Measurements from ENCODE around the gene ZBP1.

ZBP1 gene, protein sequence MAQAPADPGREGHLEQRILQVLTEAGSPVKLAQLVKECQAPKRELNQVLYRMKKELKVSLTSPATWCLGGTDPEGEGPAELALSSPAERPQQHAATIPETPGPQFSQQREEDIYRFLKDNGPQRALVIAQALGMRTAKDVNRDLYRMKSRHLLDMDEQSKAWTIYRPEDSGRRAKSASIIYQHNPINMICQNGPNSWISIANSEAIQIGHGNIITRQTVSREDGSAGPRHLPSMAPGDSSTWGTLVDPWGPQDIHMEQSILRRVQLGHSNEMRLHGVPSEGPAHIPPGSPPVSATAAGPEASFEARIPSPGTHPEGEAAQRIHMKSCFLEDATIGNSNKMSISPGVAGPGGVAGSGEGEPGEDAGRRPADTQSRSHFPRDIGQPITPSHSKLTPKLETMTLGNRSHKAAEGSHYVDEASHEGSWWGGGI

GRCh38 chr20:57620274-57620990 is at the start of gene ZBP1:
TSS of gene ZBP1 (minus strand) at chr20:57620426. CDS start at chr20:57620295, 131 bp downstream.
- no peak for DNase-seq

DNA sequence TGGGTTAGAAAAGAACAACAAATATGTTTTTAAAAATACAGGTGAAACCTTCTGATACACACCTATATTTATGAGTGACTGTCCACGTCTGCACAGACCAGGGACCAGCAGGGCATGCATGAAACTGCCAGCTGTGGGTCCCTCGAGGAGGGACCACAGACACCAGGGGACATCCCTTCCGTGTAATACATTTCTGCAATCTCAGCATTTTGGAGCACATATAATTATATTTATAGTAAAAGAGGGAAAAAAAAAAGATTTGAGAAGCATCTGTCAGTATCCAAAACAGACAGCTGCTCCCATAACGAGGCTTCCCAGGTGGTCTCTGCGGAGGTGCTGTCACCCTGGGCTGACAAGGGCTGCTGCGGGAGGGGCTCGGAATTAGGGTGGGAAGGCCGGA is 49.4 kb upstream of the ZBP1 start:
- DNase-seq = no peak

GRCh38 chr20:57667924-57668782 is 47.9 kb upstream of the ZBP1 start:
- no peak for DNase-seq

- DNase-seq = no peak
Measured at GRCh38 chr20:57667388-57667787, 47.2 kb upstream of the ZBP1 start.

- no peak for DNase-seq
Measured at GRCh38 chr20:57666834-57667157, 46.6 kb upstream of the ZBP1 start.

GRCh38 chr20:57666106-57666833 is 46.0 kb upstream of the ZBP1 start:
- no peak for DNase-seq

DNA sequence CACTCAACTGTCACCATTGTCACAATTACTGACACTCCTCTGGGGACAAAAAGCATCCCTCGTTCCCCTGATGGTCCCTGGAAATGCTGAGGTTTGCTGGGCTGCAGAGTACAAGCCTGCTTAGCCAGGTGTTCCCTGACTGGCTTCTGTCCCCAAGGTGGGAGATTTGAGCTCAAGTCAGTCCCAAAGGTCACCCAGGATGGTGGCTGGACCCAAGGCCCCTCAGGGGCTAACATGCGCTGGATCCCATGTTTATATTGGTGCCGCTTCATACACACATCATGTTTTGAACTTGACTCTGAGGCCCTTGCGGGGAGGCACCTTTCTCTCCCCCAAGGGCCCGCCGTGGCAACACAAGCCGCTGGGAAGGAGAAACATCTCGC is 45.4 kb upstream of the ZBP1 start:
- no peak for DNase-seq

DNA sequence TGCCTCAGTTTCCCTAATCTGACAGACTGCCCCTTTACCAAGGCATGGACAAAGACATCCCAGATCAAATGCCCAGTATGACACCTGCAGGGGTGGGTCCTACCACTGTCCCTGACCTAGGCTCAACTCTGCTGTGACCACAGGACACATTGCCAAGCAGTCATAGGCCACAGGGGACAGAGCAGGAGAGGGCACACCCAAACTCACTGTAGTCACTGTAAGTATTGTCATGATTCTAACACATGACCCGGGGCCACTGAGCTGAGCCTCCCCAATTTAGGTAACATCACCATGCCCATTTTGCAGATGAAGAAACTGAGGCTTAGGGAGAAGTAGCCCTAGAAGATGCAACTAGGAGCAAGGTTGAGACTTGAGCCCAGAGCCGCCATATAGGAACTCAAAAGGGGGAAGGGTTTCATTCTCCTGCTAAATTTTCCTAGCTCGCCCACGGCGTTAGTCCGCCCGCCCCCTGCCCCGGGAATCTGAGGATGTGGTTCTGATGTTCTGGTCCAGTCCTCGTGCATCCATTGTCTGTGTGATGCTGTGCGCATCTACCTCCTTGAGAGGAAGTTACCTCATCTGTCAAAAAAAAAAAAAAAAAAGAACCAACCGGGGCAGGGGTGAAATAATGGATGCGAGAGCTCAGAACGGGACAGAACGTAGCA is 44.8 kb upstream of the ZBP1 start:
- no peak for DNase-seq

DNA sequence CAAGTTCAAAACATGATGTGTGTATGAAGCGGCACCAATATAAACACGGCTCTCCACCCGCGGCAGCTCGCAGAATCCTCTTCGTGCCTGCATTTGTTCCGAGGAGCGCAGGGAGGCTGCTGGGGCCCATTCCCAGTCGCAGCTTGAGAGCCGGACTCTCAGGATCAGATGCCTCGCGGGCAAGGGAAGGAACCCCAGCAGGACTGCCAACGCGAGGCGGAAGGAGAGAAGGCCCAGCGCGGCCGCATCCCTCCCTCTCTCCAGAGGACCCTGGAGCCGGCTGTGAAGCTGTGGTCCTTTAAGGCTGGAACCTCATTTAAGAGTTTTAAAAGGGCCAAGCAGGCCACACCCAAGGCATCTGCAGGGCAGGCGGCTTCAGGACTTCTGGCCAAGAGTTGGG is 44.2 kb upstream of the ZBP1 start:
- DNase-seq = no peak

- DNase-seq = no peak
Measured at GRCh38 chr20:57663681-57664451, 43.6 kb upstream of the ZBP1 start.

- DNase-seq = no peak
Measured at GRCh38 chr20:57663241-57663640, 43.0 kb upstream of the ZBP1 start.

DNA sequence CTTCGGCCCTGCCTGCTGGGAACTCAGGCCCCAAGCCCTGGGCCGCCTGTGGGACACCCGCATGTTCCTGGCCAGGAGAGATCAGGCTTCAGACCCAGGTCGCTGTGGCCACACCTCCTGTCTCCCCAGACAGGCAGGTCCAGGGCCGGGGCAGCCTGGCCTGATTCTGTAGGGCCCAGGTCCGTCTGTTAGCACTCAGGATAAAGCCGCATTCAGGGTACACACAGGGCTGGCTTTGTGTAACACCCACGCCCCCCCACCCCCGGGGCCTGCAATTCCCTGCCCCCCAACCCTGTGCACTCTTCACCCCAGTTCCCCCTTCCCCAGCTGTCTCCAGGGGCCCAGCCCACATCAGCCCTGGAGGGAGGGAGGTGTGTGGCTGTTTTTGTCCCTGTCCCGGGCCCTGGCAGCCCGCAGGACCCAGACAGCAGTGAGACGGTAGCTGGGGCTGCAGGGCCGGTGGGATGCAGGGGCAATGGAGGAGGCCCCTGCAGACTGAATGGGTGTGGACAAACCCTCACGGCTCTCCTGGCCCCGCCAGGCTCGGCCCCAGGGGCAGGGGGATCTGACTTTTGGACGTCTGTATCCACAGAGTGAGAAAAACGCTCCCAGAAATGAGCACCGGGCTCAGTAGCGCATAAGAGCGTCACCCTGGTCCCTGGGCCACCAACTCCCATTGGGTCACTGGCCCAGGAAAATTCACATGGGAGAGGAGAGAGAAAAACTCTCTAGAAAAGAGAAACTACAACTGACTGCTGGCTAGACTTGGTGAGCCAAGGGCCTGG is 42.4 kb upstream of the ZBP1 start:
- DNase-seq = no peak

DNA sequence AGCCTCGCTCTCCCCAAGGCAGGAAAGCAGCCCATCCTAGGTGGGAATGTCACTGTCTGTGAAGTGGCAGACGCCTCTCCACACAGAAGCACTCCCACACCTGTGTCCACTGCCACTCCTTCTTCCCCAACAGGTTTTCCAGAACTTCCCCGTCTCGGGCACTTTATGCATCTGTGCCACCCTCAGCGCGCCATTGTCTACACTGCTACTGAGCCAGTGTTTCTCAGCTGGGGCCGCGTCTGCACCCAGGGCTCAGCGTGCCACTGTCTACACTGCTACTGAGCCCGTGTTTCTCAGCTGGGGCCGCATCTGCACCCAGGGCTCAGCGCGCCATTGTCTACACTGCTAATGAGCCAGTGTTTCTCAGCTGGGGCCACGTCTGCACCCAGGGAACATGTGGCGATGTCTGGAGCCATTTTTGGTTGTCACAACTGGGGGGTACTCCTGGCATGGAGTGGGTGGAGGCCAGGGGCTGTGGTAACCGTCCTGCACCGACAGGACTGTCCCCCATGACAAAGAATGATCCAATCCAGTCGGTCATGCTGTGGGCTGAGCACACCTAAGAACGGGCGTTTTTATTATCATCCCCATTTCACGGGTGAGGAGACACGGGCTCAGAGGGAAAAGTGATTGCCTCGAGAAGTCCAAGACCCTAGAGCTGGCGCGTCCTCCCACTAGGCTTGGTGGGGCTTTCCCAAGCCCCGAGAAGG is 41.7 kb upstream of the ZBP1 start:
- DNase-seq = no peak

- no peak for DNase-seq
Measured at GRCh38 chr20:57660922-57661745, 40.9 kb upstream of the ZBP1 start.

GRCh38 chr20:57660181-57660921 is 40.1 kb upstream of the ZBP1 start:
- DNase-seq = no peak

DNA sequence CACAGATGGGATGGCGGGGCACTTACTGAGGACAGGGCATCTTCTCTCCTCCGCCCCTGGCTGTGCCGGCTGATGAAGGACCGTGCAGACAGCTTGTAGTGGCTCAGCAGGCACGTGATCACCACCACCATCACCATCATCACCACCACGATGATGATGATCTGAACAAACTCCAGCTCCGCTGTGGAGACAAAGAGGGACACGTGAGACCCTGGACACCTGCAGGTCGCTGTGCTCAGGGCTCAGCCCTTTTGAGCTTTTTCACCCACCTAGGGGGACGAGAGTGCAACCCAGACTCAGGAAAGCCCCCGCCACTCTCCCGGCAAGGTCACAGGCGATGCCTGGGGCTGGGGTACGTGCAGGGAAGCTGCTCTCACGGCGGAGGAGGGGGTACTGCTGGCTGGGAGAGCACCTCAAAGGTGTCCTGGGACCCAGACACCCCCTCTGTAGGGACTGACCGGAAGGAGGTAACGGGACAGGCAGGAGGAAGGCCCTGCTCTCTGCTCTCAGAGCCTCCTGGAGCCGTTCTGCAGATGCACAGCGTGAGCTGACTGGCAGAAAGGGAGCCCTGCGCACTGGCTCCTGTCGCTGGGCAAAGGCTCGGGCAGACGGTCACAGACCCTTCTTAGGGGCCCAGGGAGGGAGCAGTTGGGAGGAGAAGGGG is 39.4 kb upstream of the ZBP1 start:
- DNase-seq = no peak

DNA sequence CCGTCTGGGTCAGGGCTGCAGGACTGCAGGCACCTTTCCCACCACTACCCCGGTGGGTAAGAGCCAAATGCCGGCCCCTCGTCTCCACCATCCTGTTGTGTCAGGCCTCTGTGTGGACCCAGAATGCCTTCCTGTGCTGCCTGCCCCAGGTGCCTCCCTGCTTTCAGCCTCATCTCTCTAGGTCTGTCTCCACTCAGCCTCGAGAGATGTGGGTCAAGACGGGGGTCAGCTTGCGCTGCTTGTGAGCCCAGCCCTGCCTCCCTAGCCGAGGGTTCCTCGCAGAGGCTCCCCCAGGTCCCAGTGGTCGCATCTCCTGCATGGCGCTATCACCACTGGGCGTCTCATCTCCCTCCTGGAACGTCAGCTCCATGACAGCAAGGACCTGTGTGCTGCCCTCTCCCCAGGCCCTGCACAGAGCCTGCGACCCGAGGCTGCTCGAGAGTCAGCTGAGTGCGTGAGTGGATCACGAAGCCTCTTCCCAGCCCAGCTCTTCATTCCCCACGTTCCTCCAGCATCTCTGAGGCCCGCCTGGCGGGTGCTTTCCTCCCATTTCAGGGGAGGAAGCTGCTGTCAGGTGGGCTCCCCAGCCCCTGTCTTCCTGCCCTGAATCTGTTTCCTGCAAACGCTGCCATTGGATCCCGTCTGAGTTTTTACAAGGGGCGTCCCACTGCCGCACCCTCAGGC is 38.7 kb upstream of the ZBP1 start:
- no peak for DNase-seq
